ENCODE data around the gene ADGRF1. TPM values are rescaled to one million over a fixed set of nuclear protein-coding genes. Genes with fewer than 3 reads are reported as not detected.

ADGRF1 gene
- total and polyA plus RNA-seq, 10 donors = 0.13 to 1.6 (median 0.32) TPM; not detected in 5

- Histone ChIP-seq H3K4me3 (no peak overlapping the region), H3K9me3 (no peaks in the 10 kb centered on the region), H3K27ac (peak overlapping the region in 1 of 8 donors; percentile 23), H3K36me3 (no peaks in the 10 kb centered on the region), H3K4me1 (no peaks in the 10 kb centered on the region), H3K27me3 (replicated peaks in 1 of 7) (no peaks in the 10 kb centered on the region)
- TF ChIP-seq POLR2A (IDR thresholded peaks at IDR 0.05) (no peak), POLR2AphosphoS5 (IDR thresholded peaks at IDR 0.05) (no peak), CTCF (IDR thresholded peaks at IDR 0.05 in 8 of 11, conservative IDR thresholded peaks at IDR 0.05 in 3 of 11) (no peak)
- 22 to 46% (median 30%) methylated on average over 1 of the region's 1 CpG for WGBS, 5 donors
- intact Hi-C loops (cut with DNase I; ENCODE audit: low total_unique reads) = no loop called here
- no peak for DNase-seq
These were observed 69.6 kb downstream of the ADGRF1 start for GRCh38 chr6:46972531-46972930.

- intact Hi-C loops (cut with DNase I; ENCODE audit: low total_unique reads) = no loop called here
- WGBS, 5 donors = 80 to 94% (median 88%) methylated on average over 1 of the region's 1 CpG
- Histone ChIP-seq H3K9me3 (no peaks in the 10 kb centered on the region), H3K27me3 (replicated peaks in 1 of 7) (no peaks in the 10 kb centered on the region), H3K36me3 (no peaks in the 10 kb centered on the region), H3K27ac (no peak overlapping the region), H3K4me1 (no peaks in the 10 kb centered on the region), H3K4me3 (no peak overlapping the region)
- DNase-seq = no peak
- TF ChIP-seq CTCF (IDR thresholded peaks at IDR 0.05 in 8 of 11, conservative IDR thresholded peaks at IDR 0.05 in 3 of 11) = no peak
- TF ChIP-seq POLR2A (IDR thresholded peaks at IDR 0.05) = no peak
- no peak for TF ChIP-seq POLR2AphosphoS5 (IDR thresholded peaks at IDR 0.05)
These were observed 72.9 kb downstream of the ADGRF1 start for GRCh38 chr6:46969206-46969605.

GRCh38 chr6:46967826-46968349 is 74.2 kb downstream of the ADGRF1 start:
- Histone ChIP-seq H3K27ac (no peak overlapping the region), H3K27me3 (replicated peaks in 1 of 7) (no peaks in the 10 kb centered on the region), H3K4me3 (no peak overlapping the region), H3K36me3 (no peaks in the 10 kb centered on the region), H3K4me1 (no peaks in the 10 kb centered on the region), H3K9me3 (no peaks in the 10 kb centered on the region)
- DNase-seq = no peak
- intact Hi-C loops (cut with DNase I; ENCODE audit: low total_unique reads) = no loop called here
- TF ChIP-seq POLR2A (IDR thresholded peaks at IDR 0.05) (no peak), CTCF (IDR thresholded peaks at IDR 0.05 in 8 of 11, conservative IDR thresholded peaks at IDR 0.05 in 3 of 11) (no peak), POLR2AphosphoS5 (IDR thresholded peaks at IDR 0.05) (no peak)

- TF ChIP-seq POLR2AphosphoS5 (IDR thresholded peaks at IDR 0.05) (no peak), CTCF (IDR thresholded peaks at IDR 0.05 in 8 of 11, conservative IDR thresholded peaks at IDR 0.05 in 3 of 11) (no peak), POLR2A (IDR thresholded peaks at IDR 0.05) (no peak)
- H3K4me1 ChIP-seq = no peaks in the 10 kb centered on the region
- no peak overlapping the region for H3K4me3 ChIP-seq
- intact Hi-C loops (cut with DNase I; ENCODE audit: low total_unique reads) = no loop called here
- H3K27me3 ChIP-seq (replicated peaks in 1 of 7) = no peaks in the 10 kb centered on the region
- H3K36me3 ChIP-seq = no peaks in the 10 kb centered on the region
- no peaks in the 10 kb centered on the region for H3K9me3 ChIP-seq
- 68 to 77% (median 74%) methylated on average over 12 of the region's 12 CpGs for WGBS, 5 donors
- DNase-seq = no peak
- no peak overlapping the region for H3K27ac ChIP-seq
These were observed 77.2 kb downstream of the ADGRF1 start for GRCh38 chr6:46964716-46965519.
